Fibroblast of mammary gland (primary cell): ENCODE data around the gene WDR70.
"Not testable (repeated sequence)": the region's sequence is repeated elsewhere in the genome, so short reads cannot be mapped to it uniquely, and the experiment has no call there.

Experiments
- DNase-seq: peaks from one replicate; pipeline ENCODE4 v3.0.0-alpha.2; 2010; ENCODE audit warnings: low read depth
- H3K4me3 ChIP-seq: 2 replicates; pipeline ENCODE4 v1.5.1; 2011; ENCODE audit warnings: low read depth, mild to moderate bottlenecking, low read length, moderate library complexity; ENCODE audit not compliant: control insufficient read depth
- CTCF ChIP-seq: conservative IDR thresholded peaks from 2 replicates; pipeline ENCODE4 v1.5.1; 2011; ENCODE audit warnings: low read depth, low read length, inconsistent platforms; ENCODE audit not compliant: control insufficient read depth, insufficient read depth

Gene WDR70

GRCh38 chr5:37391591-37391990 lies 12.5 kb downstream of the WDR70 start:
- DNase-seq = no peak
- no peak overlapping the region for H3K4me3 ChIP-seq
- no peak for TF ChIP-seq CTCF

GRCh38 chr5:37396352-37396751 lies 17.2 kb downstream of the WDR70 start:
- no peak overlapping the region for H3K4me3 ChIP-seq
- no peak for TF ChIP-seq CTCF

GRCh38 chr5:37400501-37400900 lies 21.4 kb downstream of the WDR70 start:
- DNase-seq = no peak
- H3K4me3 ChIP-seq = no peak overlapping the region
- TF ChIP-seq CTCF = no peak

More at GRCh38 chr5:37396352-37396751, 17.2 kb downstream of the WDR70 start:
- no peak for DNase-seq

GRCh38 chr5:37412515-37412914 lies 33.4 kb downstream of the WDR70 start:
- DNase-seq = no peak
- H3K4me3 ChIP-seq = no peak overlapping the region
- TF ChIP-seq CTCF = no peak

- H3K4me3 ChIP-seq, DNase-seq: not testable (repeated sequence)
Measured at GRCh38 chr5:37415456-37415855, 36.3 kb downstream of the WDR70 start.

- H3K4me3 ChIP-seq = no peak overlapping the region
- DNase-seq = no peak
- TF ChIP-seq CTCF = no peak
Measured at GRCh38 chr5:37417347-37417746, 38.2 kb downstream of the WDR70 start.

GRCh38 chr5:37424441-37424840 lies 45.3 kb downstream of the WDR70 start:
- DNase-seq = no peak
- H3K4me3 ChIP-seq = no peak overlapping the region
- TF ChIP-seq CTCF = no peak

GRCh38 chr5:37428044-37428443 lies 48.9 kb downstream of the WDR70 start:
- DNase-seq = no peak
- H3K4me3 ChIP-seq = no peak overlapping the region
- TF ChIP-seq CTCF = no peak
